ENCODE measurements around the gene SGO2. TPM values are rescaled to one million over a fixed set of nuclear protein-coding genes. Genes with fewer than 3 reads are reported as not detected.

The SGO2 gene
- 16.2 and 32.2 TPM in 2 replicates for total RNA-seq (2016; rRNA removed; fragmentation: Illumina TruSeq; extraction: Trizol)
- 1.1 and 1.4 TPM in 2 replicates for total RNA-seq (2016; cell fraction: cytosol; rRNA removed; fragmentation: Illumina TruSeq; extraction: Trizol; ENCODE audit: low read depth)
- total RNA-seq (2016; cell fraction: insoluble cytoplasmic fraction; rRNA removed; fragmentation: Illumina TruSeq; extraction: Trizol): 16.1 and 31.3 TPM in 2 replicates
- 4.3 and 5.1 TPM in 2 replicates for total RNA-seq (2016; cell fraction: membrane; rRNA removed; fragmentation: Illumina TruSeq; extraction: Trizol)
- 26.7 and 28.5 TPM in 2 replicates for total RNA-seq (2016; cell fraction: nucleus; rRNA removed; fragmentation: Illumina TruSeq; extraction: Trizol)
- 1.9 and 5.1 TPM in 2 replicates for polyA plus RNA-seq (2011; rRNA removed)
- polyA plus RNA-seq (2011; cell fraction: cytosol; rRNA removed): 1.2 and 1.3 TPM in 2 replicates
- 2.6 and 2.7 TPM in 2 replicates for polyA plus RNA-seq (2011; cell fraction: nucleus; rRNA removed)
- 3.4 and 6.3 TPM in 2 replicates for polyA plus RNA-seq (2012)
- 0.41 and 0.43 TPM in 2 replicates for polyA plus RNA-seq (2016; cell fraction: cytosol; fragmentation: Illumina TruSeq; extraction: Trizol; ENCODE audit: low read depth)
- polyA plus RNA-seq (2016; cell fraction: insoluble cytoplasmic fraction; fragmentation: Illumina TruSeq; extraction: Trizol; ENCODE audit: low read depth): 25.2 and 26.5 TPM in 2 replicates
- polyA plus RNA-seq (2016; cell fraction: membrane; fragmentation: Illumina TruSeq; extraction: Trizol; ENCODE audit: low read depth): 1.2 TPM in 2 replicates
- 17.4 and 17.5 TPM in 2 replicates for polyA plus RNA-seq (2016; cell fraction: nucleus; fragmentation: Illumina TruSeq; extraction: Trizol; ENCODE audit: insufficient read depth, low read depth)
- polyA minus RNA-seq (2011; rRNA and poly(A)+ RNA removed; ENCODE audit: low replicate concordance): 0.84 and 3.3 TPM in 2 replicates
- polyA minus RNA-seq (2011; cell fraction: cytosol; rRNA and poly(A)+ RNA removed): 4.9 and 5.4 TPM in 2 replicates
- polyA minus RNA-seq (2011; cell fraction: nucleus; rRNA and poly(A)+ RNA removed): 26.2 and 43.8 TPM in 2 replicates
- Bru-seq, nascent RNA: percentile 55 among the genes with signal in this experiment
- percentile 47 among the genes with signal in this experiment for BruChase-seq, experiment 1, labeled RNA remaining after a 6-hour chase
- BruChase-seq, experiment 2, labeled RNA remaining after a 2-hour chase: percentile 53 among the genes with signal in this experiment
- long read RNA-seq, experiment 1, partial matches to known transcripts: 14 of 14 reads
- long read RNA-seq, experiment 1, other reads (novel, unspliced or antisense): 0 of 14 reads
- long read RNA-seq, experiment 2, full-length matches to known transcripts: 1 of 2 reads
- long read RNA-seq, experiment 2, partial matches to known transcripts: 1 of 2 reads
- long read RNA-seq, experiment 2, other reads (novel, unspliced or antisense): 0 of 2 reads

DNA sequence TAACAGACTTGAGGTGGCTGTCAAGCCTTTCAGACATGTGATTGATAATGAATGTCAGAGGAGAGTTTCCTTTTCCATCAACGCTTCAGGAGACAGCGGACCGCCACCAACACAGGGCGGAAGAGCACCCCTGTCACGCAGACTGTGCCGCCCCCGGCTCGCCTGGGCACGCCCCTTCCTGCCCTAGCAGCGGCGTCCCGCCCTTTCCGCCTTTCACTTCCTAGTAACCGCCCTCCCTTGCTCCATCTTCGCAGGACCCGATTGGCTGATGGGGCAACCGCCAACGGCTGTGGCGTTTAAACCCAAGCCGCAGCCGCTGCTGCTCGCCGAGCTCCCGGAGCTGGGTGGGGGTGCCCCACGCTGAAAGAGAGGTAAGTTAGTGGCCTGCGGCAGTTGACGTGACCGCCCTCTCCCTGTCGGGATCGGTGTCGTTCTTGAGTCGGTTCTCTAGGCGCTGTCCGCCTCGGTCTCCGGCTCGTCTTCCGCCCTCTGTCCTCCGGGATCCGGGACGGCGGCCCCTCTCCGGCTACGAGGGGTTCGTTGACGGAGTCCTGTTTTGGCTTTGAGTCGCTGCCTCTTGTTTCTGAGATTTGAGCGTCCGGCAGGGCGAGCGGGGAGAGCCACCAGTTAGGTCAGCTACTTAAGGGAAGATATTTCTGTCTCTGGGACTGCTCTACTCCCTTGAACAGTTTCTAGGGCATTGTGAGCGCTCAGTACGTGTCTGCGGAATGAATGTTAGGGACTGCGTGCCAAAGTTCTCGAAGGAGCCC, at the start of gene SGO2:
Gene SGO2 (plus strand): TSS at position 326 of the 770 bp plus-strand sequence. CDS start 6,769 bp downstream, outside the sequence.
- in situ Hi-C loops (cut with HindIII; ENCODE audit: extremely low pct_ligation_motif_present, low pct_unique_long_range_greater_than_20kb): no loop called here
- no peaks in the 10 kb centered on the region for H3K9me3 ChIP-seq (ENCODE audit: low read length)
- WGBS (ENCODE audit: low lambda C conversion rate): under 1% methylated on average over 42 of the region's 56 CpGs
- no peaks in the 10 kb centered on the region for H4K20me1 ChIP-seq (ENCODE audit: insufficient read depth, low read length)
- peak; percentile 96 for DNase-seq (ENCODE audit: low spot score)
- peak within 1 kb of the TSS; percentile 73 to 92 (median 84) for H3K4me3 ChIP-seq (replicated peaks in 1 of 3; ENCODE audit: insufficient read depth in 1 of 3, low read depth in 2 of 3, low read length in 3 of 3)
- H3K79me2 ChIP-seq (ENCODE audit: insufficient read depth, low read length): peaks cover 44% of the 10 kb centered on the region
- H3K27me3 ChIP-seq (ENCODE audit: control insufficient read depth in 1 of 2, insufficient read depth in 2 of 2, low read length in 2 of 2): peaks cover 0 to 16% of the 10 kb centered on the region in 2 experiments; a peak in 2 of 5 replicates
- H3K27ac ChIP-seq (ENCODE audit: extremely low read length, insufficient read depth, low read length): peak within 1 kb of the TSS; percentile 62
- peaks cover 32% of the 10 kb centered on the region for H3K4me1 ChIP-seq (ENCODE audit: insufficient read depth, low read length)
- peak; percentile 100 for FAIRE-seq
- ChIA-PET CTCF (ENCODE audit: low intra/inter-chr PET ratio, low total read pairs) (no interaction called here), POLR2A (interaction anchor here (1.7 kb wide), 1 partner anchor 60 kb away, joined by 6 read pairs; the partner anchor contains the start of gene AOX1)
- H3K4me2 ChIP-seq (ENCODE audit: low read depth, low read length): peak within 1 kb of the TSS; percentile 92
- H3K36me3 ChIP-seq (replicated peaks in 1 of 2; ENCODE audit: control insufficient read depth in 1 of 2, insufficient read depth in 2 of 2, low read length in 2 of 2): no peaks in the 10 kb centered on the region
- ATAC-seq: peak; percentile 100
- intact Hi-C loops (cut with micrococcal nuclease; ENCODE audit: unreplicated experiment): loop anchor here (2.0 kb wide), 1 partner anchor 17 kb away; no protein-coding TSS in a partner anchor
- H2AFZ ChIP-seq (ENCODE audit: low read length): peak within 1 kb of the TSS; percentile 96
- peak within 1 kb of the TSS; percentile 73 for H3K9ac ChIP-seq (ENCODE audit: insufficient read depth, low read depth, low read length)
- BruUV-seq (replicated peaks): TSS peak; percentile 72
- TF ChIP-seq NPAS2 (CRISPR knock-in tag; IDR thresholded peaks at IDR 0.05; ENCODE audit: borderline replicate concordance) (no peak), ZKSCAN1 (IDR thresholded peaks at IDR 0.05; ENCODE audit: low read length) (no peak), RAD51 (IDR thresholded peaks at IDR 0.05; ENCODE audit: borderline replicate concordance) (no peak), NR2F1 (CRISPR knock-in tag; IDR thresholded peaks at IDR 0.05) (no peak), ZNF75D (CRISPR knock-in tag; IDR thresholded peaks at IDR 0.05; ENCODE audit: borderline replicate concordance) (no peak), SOX5 (CRISPR knock-in tag; IDR thresholded peaks at IDR 0.05; ENCODE audit: borderline replicate concordance) (peak; percentile 65; the same call in 1 of the 2 replicates), FOXA1 (IDR thresholded peaks at IDR 0.05) (no peak), FOXA1 (CRISPR knock-in tag; IDR thresholded peaks at IDR 0.05) (no peak; the same call in 1 of the 2 replicates), MXD4 (CRISPR knock-in tag; IDR thresholded peaks at IDR 0.05) (peak; percentile 93; the same call in 1 of the 2 replicates), ZNF180 (CRISPR knock-in tag; IDR thresholded peaks at IDR 0.05; ENCODE audit: borderline replicate concordance, low read depth) (no peak), ZNF329 (CRISPR knock-in tag; IDR thresholded peaks at IDR 0.05; ENCODE audit: low read depth) (peak; percentile 65; the same call in 1 of the 2 replicates), SRSF4 (IDR thresholded peaks at IDR 0.05; ENCODE audit: low read depth, low read length, poor library complexity, severe bottlenecking) (no peak), ZNF546 (CRISPR knock-in tag; conservative IDR thresholded peaks at IDR 0.05) (peak; percentile 78), ZNF775 (CRISPR knock-in tag; IDR thresholded peaks at IDR 0.05; ENCODE audit: borderline replicate concordance) (no peak; the same call in 1 of the 2 replicates), RBFOX2 (IDR thresholded peaks at IDR 0.05; ENCODE audit: low read depth, low read length) (peak; percentile 87), CBX1 (IDR thresholded peaks at IDR 0.05; ENCODE audit: low read depth) (peak; percentile 94), ZNF335 (CRISPR knock-in tag; IDR thresholded peaks at IDR 0.05) (peak; percentile 25; the same call in 1 of the 2 replicates)
- TF ChIP-seq, protein P1, sequence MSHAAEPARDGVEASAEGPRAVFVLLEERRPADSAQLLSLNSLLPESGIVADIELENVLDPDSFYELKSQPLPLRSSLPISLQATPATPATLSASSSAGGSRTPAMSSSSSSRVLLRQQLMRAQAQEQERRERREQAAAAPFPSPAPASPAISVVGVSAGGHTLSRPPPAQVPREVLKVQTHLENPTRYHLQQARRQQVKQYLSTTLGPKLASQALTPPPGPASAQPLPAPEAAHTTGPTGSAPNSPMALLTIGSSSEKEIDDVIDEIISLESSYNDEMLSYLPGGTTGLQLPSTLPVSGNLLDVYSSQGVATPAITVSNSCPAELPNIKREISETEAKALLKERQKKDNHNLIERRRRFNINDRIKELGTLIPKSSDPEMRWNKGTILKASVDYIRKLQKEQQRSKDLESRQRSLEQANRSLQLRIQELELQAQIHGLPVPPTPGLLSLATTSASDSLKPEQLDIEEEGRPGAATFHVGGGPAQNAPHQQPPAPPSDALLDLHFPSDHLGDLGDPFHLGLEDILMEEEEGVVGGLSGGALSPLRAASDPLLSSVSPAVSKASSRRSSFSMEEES (CRISPR knock-in tag; IDR thresholded peaks at IDR 0.05): no peak

All from HepG2 (cell line).